Activated gamma-delta T cell treated with anti-CD3 and anti-CD28 coated beads, Interleukin-2, amount 50 U/mL, for 16 hours (primary cell): Measurements from ENCODE around the gene MED12.
A peak's percentile ranks its signal among the peaks of the same experiment; 100 is the strongest.

Experiments used
- DNase-seq: peaks from one replicate; pipeline ENCODE4 v3.0.0-alpha.2; 2020; ENCODE audit warnings: low read depth

MED12 gene

DNA sequence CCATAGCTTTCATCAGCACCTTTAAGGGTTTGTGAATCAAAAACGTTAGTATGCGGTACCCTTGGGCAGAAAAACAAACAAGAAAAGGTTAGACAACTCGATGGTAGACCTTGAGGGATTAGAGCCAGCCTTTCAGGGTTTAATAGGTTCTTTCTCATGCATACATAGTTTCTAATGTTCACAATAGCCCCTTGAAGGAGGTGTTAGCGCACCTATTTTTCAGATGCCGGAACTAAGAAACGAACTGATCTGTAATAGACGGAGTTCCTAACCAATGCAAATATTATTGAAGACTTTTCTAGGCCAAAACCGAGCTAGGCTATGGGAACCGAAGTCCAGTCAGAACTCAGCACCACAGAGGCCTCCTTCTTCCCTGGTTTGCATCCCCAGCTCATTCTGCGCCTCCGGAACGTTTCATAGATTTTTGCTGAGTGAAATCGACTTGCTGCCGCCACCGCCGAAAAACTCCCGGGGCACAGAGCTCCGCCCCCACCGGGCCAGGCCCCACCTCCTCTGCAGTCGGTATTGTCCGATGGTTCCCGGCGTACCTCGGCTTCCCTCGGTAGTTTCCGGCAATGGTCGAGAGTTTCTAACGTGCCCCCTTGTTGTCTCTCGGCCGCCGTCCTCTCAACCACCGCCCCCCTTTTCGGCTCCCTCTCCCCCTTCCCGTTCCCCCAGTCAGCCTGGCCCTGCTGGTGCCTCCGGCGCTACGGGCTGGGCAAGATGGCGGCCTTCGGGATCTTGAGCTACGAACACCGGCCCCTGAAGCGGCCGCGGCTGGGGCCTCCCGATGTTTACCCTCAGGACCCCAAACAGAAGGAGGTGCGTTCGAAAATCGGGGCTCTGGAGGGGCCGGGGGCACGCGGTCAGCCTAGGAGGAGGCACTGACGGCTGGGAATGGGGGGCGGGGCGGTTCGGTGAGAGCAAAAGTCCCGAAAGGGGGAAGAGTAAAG, at the start of gene MED12:
MED12 (plus strand) TSS at position 565 of the 953 bp plus-strand sequence; CDS start at position 724, 159 bp downstream.
- DNase-seq, result peak; percentile 67

GRCh38 chrX:71070531-71070930, 47.9 kb upstream of the MED12 start:
- DNase-seq, result no peak

DNA sequence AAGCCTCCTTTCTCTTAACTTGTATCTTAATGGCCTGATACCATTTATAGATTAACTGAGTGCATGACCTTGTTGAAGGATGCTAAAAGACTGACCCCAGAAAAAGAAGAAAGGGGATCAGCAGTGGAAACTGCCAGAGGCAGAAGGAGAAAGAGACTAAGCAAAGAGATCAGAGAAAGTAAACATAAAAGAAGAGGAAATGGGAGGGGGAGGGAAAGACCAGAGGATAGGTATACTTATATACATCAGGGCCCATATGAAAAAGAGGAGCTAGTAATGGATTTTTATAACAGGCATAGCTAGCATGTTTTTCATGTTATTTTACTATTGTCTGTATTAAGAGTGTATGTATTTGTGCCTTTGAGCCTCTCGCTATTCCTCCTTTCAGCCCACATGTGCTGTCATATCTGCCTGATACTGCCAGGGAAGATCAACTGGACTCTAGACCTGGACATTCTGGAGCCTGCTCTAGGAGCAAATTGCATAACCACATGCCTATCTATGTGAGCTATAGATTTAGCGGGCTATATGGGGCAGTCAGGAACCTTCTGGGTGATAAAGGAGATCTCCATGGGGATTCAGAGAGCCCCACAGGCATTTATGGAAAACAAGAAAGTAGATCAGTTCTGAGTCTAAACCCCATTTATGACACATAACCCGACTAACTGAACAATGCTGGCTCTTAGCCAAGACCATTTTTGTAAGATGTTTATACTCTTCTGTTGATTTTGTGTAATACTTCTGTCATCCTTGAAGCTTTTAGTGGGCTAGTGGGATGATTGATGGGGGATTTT, 36.9 kb upstream of the MED12 start:
- DNase-seq, result no peak

DNA sequence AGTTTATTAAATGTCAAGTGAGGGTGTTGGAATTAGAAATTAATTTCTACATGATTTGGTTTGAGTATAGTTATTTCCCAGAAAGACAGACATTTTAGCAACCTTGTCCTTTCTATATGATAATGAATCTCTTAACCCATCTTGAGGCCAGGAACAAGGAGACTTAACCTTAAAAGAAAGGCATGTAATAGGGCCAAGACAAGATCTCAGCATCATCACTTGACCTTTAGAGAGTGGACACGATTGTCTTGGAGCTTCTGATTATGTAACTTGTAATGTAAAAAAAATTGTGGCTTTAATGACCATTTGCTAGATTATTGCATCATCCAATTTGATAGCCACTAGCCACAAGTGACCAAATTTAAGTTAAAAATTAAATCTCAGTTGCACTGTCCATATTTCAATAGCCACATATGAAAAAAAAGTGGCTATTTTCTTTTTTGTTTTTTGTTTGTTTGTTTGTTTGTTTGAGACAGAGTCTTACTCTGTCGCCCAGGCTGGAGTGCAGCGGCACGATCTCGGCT, 36.2 kb upstream of the MED12 start:
- DNase-seq, result no peak

GRCh38 chrX:71082822-71083221, 35.6 kb upstream of the MED12 start:
- no peak for DNase-seq

- DNase-seq, result no peak
These were observed 32.5 kb upstream of the MED12 start for GRCh38 chrX:71085900-71086299.

DNA sequence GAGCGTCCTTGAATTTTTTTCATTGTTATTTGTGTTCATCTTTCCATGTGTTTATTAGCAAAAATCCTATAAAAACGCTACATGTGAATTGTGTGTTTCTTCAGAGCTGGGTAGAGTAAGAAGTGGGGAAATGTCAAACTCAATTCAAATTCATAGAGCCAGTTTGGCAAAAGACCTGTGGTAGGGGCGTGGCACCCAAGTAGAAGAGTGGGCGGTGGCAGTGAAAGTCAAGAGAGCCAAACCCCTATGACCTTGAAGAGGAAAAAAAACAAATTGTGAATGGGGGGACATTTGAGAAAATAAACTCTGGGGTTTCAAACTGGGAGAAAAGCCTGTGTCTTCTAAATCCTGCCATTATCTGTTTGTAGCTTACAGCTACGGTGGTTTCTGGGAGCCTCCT, 27.1 kb upstream of the MED12 start:
- no peak for DNase-seq

DNA sequence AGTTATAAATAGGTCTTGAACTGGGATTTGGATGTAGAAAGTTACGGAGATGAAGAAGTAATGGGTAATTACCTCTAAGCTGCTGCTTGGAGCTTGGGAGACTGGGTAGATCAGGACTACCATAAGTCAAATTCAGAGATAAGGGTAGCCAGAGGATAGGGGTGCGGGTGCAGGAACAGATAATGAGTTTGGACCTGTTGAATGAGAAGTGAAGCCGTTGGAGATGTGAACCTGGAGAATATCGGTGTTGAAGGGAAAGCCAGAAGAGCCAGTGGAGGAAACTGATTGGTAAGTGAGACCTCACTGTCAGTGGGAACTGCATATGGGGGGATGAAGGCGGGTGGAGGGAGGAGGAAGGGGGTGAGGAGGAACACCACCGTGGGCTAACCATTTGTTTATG, 23.4 kb upstream of the MED12 start:
- no peak for DNase-seq

DNA sequence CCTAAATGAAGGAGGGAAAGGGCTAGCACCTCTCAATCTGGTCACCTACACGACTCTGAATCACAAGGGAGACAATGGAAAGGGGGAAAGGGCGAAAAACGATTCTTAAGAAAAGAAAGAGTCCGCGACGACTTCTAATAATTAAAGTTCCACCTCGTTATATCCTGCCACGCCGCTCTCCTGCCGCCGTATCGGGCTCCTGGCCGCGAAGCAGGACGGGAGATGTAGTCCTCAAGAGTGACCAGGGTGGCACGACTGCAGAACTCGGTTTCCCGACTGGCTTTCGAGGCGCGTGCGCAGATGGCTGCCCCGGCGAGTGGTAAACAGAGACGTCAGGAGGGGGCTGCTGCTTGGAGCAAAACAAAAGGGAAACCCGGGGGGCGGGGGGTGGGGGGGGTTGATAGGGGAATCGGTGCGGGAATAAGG, 22.8 kb upstream of the MED12 start, which contains the start of gene FOXO4:
FOXO4 (plus strand) TSS at position 297 of the 426 bp plus-strand sequence. CDS start 678 bp downstream, outside the sequence.
- peak; percentile 77 for DNase-seq

GRCh38 chrX:71095981-71096759, 22.2 kb upstream of the MED12 start:
- peak; percentile 31 for DNase-seq

DNA sequence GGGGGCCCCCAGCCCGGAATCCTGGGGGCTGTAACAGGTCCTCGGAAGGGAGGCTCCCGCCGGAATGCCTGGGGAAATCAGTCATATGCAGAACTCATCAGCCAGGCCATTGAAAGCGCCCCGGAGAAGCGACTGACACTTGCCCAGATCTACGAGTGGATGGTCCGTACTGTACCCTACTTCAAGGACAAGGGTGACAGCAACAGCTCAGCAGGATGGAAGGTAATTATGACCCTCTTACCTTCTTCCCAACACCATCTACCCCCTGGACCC, 21.7 kb upstream of the MED12 start:
- DNase-seq, result no peak

DNA sequence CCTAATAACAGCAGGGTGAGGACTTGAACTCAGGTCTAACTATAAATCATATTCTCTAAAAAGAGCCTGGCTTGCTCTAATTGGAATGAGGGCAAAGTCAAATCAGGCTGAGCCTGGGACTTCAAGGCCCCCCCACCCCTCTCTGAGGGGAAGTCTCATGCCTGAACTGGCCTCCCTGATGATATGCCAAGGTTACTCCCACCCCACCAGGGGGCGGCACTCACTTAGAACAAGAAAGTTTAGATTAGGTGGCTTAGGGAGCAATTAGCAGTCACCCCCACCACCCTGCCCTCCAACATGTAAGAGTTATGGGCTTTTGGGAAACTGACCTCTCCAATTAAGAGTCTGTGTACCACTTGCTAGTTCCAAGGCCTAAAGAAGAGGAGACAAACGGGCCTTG, 20.1 kb upstream of the MED12 start:
- DNase-seq, result peak; percentile 69

DNA sequence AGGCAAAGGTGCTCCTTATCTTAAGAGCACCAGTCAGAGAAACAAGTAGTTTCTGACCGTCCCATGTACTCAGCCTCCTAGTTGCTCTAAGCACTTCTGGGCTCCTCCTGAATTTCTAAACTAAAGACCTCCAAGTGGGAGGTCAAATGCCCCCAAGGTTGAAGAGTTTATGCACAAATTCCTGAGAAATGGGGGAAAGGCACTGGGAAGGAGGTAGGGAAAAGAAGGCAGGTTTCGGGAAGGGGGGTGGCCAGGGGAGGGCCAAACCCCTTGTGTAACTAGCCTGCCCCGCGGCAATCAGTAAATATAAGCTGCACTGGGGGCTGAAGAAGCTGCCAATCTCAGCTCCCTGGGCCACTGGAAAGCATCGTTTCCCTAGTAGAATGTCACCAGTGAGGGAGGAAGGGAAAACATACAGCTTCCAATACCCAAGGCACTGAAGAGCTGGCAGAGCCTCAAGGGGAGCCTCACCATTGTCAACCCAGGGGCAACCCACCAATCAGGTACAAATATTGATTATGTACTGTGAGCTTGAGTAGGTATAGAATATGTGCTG, 19.4 kb upstream of the MED12 start:
- DNase-seq, result no peak

GRCh38 chrX:71099736-71100135, 18.7 kb upstream of the MED12 start:
- no peak for DNase-seq

DNA sequence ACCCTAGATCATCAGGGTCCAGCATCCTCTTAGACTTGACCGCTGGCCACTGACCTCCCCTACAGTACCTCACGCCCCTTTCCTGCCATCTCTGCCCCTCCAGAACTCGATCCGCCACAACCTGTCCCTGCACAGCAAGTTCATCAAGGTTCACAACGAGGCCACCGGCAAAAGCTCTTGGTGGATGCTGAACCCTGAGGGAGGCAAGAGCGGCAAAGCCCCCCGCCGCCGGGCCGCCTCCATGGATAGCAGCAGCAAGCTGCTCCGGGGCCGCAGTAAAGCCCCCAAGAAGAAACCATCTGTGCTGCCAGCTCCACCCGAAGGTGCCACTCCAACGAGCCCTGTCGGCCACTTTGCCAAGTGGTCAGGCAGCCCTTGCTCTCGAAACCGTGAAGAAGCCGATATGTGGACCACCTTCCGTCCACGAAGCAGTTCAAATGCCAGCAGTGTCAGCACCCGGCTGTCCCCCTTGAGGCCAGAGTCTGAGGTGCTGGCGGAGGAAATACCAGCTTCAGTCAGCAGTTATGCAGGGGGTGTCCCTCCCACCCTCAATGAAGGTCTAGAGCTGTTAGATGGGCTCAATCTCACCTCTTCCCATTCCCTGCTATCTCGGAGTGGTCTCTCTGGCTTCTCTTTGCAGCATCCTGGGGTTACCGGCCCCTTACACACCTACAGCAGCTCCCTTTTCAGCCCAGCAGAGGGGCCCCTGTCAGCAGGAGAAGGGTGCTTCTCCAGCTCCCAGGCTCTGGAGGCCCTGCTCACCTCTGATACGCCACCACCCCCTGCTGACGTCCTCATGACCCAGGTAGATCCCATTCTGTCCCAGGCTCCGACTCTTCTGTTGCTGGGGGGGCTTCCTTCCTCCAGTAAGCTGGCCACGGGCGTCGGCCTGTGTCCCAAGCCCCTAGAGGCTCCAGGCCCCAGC, 17.6 kb upstream of the MED12 start:
- no peak for DNase-seq

- no peak for DNase-seq
These were observed 16.1 kb upstream of the MED12 start for GRCh38 chrX:71102292-71102691.

DNA sequence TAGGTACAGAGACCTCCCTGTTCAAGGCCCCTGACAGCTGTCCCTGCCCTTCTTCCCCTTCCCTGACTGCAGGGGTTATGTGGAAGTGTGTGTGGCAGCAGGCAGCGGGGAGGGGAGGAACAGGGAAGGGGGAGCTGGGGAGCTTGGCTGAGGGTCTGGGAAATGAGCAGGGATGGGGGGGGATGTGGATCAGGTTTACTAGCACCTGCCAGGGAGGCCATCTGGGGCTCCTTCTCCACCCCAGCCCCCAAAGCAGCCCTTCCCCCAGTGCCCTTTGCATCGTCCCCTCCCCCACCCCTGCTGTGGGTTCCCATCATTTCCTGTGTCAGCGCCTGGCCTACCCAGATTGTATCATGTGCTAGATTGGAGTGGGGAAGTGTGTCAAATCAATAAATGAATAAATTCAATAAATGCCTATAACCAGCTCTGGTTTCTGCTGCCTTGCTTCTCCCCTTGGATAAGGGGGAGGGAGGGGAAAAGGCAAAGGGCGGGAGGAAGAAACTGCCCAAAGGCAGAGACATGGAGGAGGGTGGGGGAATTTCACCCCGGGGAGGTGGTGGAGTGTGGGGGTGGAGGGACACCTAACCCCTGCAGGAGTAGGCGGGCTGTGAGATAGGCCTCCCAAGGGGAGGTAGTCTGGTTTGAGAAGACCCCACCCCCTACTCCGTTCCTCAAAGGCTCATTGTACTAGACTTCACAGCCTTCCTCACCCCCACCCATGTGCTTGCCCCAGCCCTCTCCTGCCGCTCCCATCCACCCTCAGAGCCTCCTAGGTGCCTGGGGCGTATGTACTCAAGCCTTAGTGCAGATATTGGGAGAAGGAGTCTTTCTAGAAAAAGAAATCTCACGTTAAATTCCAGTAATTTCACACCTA, 15.0 kb upstream of the MED12 start:
- DNase-seq, result peak; percentile 44

DNA sequence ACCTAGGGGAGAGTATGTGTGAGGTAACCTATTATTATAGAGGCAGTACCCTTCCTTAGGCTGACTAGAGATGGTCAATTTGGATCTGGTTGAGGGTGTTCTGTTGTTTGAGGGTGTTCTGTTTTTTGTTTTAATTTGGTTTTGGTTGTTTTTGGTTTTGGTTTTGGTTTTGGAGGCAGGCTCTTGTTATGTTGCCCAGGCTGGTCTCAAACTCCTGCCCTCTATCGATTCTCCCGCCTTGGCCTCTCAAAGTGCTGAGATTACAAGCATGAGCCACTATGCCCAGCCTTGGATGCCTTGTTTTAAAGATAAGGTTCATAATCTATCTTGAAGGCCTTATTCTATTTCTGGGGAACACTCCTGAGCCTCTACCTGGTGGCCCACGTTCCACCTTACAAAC, 12.8 kb upstream of the MED12 start:
- no peak for DNase-seq

- no peak for DNase-seq
These were observed 12.0 kb upstream of the MED12 start, which contains the start of gene CXorf65 for GRCh38 chrX:71106427-71106826. Gene CXorf65, minus strand, starts transcription at chrX:71106740. Its CDS starts 184 bp downstream, at chrX:71106556.
